ENCODE data around the gene SMIM33. TPM values are rescaled to one million over a fixed set of nuclear protein-coding genes. Genes with fewer than 3 reads are reported as not detected.

Gene SMIM33
- total and polyA plus RNA-seq, 2 donors (not counting 1 experiment from before 2014, with no cell fraction given), result not detected

DNA sequence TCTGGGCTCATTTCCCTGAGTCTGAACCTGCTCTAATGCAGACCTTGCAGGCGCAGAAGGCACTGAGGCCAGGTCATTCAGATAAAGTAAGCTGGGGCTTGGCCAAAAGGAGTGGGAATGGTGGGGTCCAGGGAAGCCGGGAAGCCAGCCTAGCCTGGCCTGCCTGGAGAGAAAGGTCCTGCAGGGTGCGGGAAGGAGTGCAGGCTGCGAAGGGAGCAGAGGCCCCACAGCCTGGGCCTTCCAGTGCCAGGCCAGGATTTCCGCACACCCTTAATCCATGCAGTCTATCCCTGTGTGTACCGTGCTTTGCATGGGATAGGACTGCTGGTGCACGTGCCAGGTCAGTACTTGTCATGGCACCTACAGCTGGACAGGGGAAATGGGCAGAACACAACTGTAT, 15.4 kb downstream of the SMIM33 start:
- TF ChIP-seq, protein P1, sequence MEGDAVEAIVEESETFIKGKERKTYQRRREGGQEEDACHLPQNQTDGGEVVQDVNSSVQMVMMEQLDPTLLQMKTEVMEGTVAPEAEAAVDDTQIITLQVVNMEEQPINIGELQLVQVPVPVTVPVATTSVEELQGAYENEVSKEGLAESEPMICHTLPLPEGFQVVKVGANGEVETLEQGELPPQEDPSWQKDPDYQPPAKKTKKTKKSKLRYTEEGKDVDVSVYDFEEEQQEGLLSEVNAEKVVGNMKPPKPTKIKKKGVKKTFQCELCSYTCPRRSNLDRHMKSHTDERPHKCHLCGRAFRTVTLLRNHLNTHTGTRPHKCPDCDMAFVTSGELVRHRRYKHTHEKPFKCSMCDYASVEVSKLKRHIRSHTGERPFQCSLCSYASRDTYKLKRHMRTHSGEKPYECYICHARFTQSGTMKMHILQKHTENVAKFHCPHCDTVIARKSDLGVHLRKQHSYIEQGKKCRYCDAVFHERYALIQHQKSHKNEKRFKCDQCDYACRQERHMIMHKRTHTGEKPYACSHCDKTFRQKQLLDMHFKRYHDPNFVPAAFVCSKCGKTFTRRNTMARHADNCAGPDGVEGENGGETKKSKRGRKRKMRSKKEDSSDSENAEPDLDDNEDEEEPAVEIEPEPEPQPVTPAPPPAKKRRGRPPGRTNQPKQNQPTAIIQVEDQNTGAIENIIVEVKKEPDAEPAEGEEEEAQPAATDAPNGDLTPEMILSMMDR (IDR thresholded peaks at IDR 0.05), result no peak
- no peak for TF ChIP-seq EZH2 (IDR thresholded peaks at IDR 0.05; ENCODE audit: borderline replicate concordance, insufficient read depth, low read depth, low read length, poor library complexity, severe bottlenecking)

DNA sequence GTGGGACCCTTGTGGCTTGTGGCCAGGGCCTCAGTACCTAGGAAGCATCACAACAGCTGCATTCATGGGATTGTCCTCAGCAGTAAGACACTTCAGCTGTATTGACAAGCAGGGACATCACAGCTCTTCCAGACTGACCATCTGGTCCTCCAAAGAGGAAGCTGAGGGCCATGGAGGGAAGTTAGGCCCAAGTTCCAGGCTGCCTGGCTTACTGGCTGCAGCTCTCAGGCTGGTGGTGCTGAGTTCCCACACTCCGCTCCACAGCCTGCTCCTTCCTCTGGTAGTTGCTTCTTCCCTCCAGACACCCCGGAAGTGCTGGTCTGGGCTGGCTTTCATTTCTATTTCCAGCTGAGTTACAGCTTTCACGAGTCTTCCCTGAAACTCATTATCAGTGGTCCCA, 17.5 kb downstream of the SMIM33 start:
- ChIA-PET POLR2A (interaction anchor here (0.7 kb wide), 1 partner anchor 272 kb away, joined by 3 read pairs; no protein-coding TSS in a partner anchor), CTCF (interaction anchor here (0.8 kb wide), 1 partner anchor 66 kb away, joined by 3 read pairs; no protein-coding TSS in a partner anchor)
- Histone ChIP-seq H3K36me3 (replicated peaks in 1 of 2; ENCODE audit: control extremely low read depth in 1 of 2, control insufficient read depth in 1 of 2, extremely low read depth in 1 of 2, insufficient read depth in 2 of 2, low read length in 1 of 2) (no peaks in the 10 kb centered on the region), H3K9me3 (ENCODE audit: control extremely low read depth in 1 of 3, control insufficient read depth in 2 of 3, insufficient read depth in 1 of 3, low read length in 2 of 3) (no peaks in the 10 kb centered on the region), H3K4me3 (ENCODE audit: control extremely low read depth in 1 of 5, extremely low read depth in 1 of 5, insufficient read depth in 1 of 5, low read depth in 2 of 5, low read length in 4 of 5) (no peak overlapping the region), H3K27ac (ENCODE audit: low read length in 2 of 2) (no peak overlapping the region), H3K79me2 (ENCODE audit: control insufficient read depth, insufficient read depth, low read length) (no peaks in the 10 kb centered on the region), H2AFZ (ENCODE audit: insufficient read depth, low read depth, low read length, poor library complexity, severe bottlenecking) (peak overlapping the region; percentile 49), H4K20me1 (ENCODE audit: control insufficient read depth, insufficient read depth, low read length, poor library complexity, severe bottlenecking) (no peaks in the 10 kb centered on the region), H3K27me3 (replicated peaks in 1 of 4; ENCODE audit: control extremely low read depth in 1 of 4, control insufficient read depth in 3 of 4, insufficient read depth in 4 of 4, low read length in 3 of 4) (no peaks in the 10 kb centered on the region), H3K4me1 (ENCODE audit: control insufficient read depth in 2 of 2, insufficient read depth in 2 of 2, low read length in 2 of 2) (peaks cover 0 to 6% of the 10 kb centered on the region in 2 donors), H3K9ac (ENCODE audit: low read length) (no peak overlapping the region), H3K4me2 (replicated peaks; ENCODE audit: low read depth, low read length, poor library complexity, severe bottlenecking) (no peak overlapping the region)
- H3K9me3 Mint-ChIP-seq (ENCODE audit: insufficient read depth), result no peaks in the 10 kb centered on the region
- 67% methylated on average over 3 of the region's 3 CpGs for WGBS (ENCODE audit: insufficient coverage)
- no peak overlapping the region for H3K4me3 Mint-ChIP-seq
- intact Hi-C loops (cut with micrococcal nuclease), result no loop called here
- peaks cover 5% of the 10 kb centered on the region for H3K4me1 Mint-ChIP-seq
- peak overlapping the region; percentile 20 for H3K27ac Mint-ChIP-seq
- no peak for ATAC-seq (ENCODE audit: low read depth)
- no peak for DNase-seq
- TF ChIP-seq, protein P1 (IDR thresholded peaks at IDR 0.05), result no peak
- no peak for TF ChIP-seq EZH2 (IDR thresholded peaks at IDR 0.05; ENCODE audit: borderline replicate concordance, insufficient read depth, low read depth, low read length, poor library complexity, severe bottlenecking)
- no peaks in the 10 kb centered on the region for H3K27me3 Mint-ChIP-seq

More for the DNA sequence above, 15.4 kb downstream of the SMIM33 start:
- Histone ChIP-seq H3K4me2 (replicated peaks; ENCODE audit: low read depth, low read length, poor library complexity, severe bottlenecking) (no peak overlapping the region), H4K20me1 (ENCODE audit: control insufficient read depth, insufficient read depth, low read length, poor library complexity, severe bottlenecking) (no peaks in the 10 kb centered on the region), H2AFZ (ENCODE audit: insufficient read depth, low read depth, low read length, poor library complexity, severe bottlenecking) (no peak overlapping the region), H3K27ac (ENCODE audit: low read length in 2 of 2) (no peak overlapping the region), H3K4me1 (ENCODE audit: control insufficient read depth in 2 of 2, insufficient read depth in 2 of 2, low read length in 2 of 2) (peaks cover 17 to 24% of the 10 kb centered on the region in 2 donors), H3K4me3 (ENCODE audit: control extremely low read depth in 1 of 5, extremely low read depth in 1 of 5, insufficient read depth in 1 of 5, low read depth in 2 of 5, low read length in 4 of 5) (no peak overlapping the region), H3K27me3 (replicated peaks in 1 of 4; ENCODE audit: control extremely low read depth in 1 of 4, control insufficient read depth in 3 of 4, insufficient read depth in 4 of 4, low read length in 3 of 4) (no peaks in the 10 kb centered on the region), H3K36me3 (replicated peaks in 1 of 2; ENCODE audit: control extremely low read depth in 1 of 2, control insufficient read depth in 1 of 2, extremely low read depth in 1 of 2, insufficient read depth in 2 of 2, low read length in 1 of 2) (no peaks in the 10 kb centered on the region), H3K9ac (ENCODE audit: low read length) (no peak overlapping the region), H3K9me3 (ENCODE audit: control extremely low read depth in 1 of 3, control insufficient read depth in 2 of 3, insufficient read depth in 1 of 3, low read length in 2 of 3) (no peaks in the 10 kb centered on the region), H3K79me2 (ENCODE audit: control insufficient read depth, insufficient read depth, low read length) (no peaks in the 10 kb centered on the region)
- Mint-ChIP-seq H3K9me3 (ENCODE audit: insufficient read depth) (no peaks in the 10 kb centered on the region), H3K27ac (no peak overlapping the region), H3K4me1 (peaks cover 14% of the 10 kb centered on the region), H3K27me3 (no peaks in the 10 kb centered on the region), H3K4me3 (no peak overlapping the region)
- WGBS (ENCODE audit: insufficient coverage), result 96% methylated on average over 7 of the region's 7 CpGs
- intact Hi-C loops (cut with micrococcal nuclease), result no loop called here
- ChIA-PET POLR2A (interaction anchor here (0.5 kb wide), 1 partner anchor 47 kb away, joined by 3 read pairs; no protein-coding TSS in a partner anchor), CTCF (no interaction called here)
- DNase-seq (no peak), ATAC-seq (ENCODE audit: low read depth) (no peak)

Measured in B cell (primary cell).